NCI-H748 treated with DMSO at 0.1 percent for 48 hours (cell line): Measurements from ENCODE around the gene SERF2.
"Not testable (repeated sequence)": the region's sequence is repeated elsewhere in the genome, so short reads cannot be mapped to it uniquely, and the experiment has no call there.

Experiments
- DNase-seq: peaks from one replicate; lab custom pipeline; 2025; lab: John Stamatoyannopoulos, UW

Gene SERF2

GRCh38 chr15:43794269-43795037 is 2.3 kb downstream of the SERF2 start:
- DNase-seq: no peak

- DNase-seq: no peak
Observed at GRCh38 chr15:43795197-43795596, 3.1 kb downstream of the SERF2 start.

DNA sequence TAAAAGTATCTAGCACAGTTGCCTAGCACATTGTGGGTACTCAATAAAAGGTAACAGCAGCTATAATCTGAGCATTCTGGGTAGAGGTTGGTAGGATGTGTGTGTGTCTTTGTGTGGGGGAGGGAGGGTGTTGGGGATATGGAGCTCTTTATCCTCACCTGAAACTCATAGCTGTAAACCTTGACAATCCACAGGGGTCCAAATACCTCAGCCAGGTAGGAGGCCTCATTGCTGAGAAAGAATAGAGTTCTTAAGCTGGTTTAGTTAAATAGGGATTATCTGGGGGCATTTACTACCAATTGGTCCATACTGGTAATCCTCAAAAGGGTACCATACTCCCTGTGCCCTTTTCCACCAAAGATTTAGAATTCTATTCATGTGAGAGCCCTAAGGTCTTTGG is 3.9 kb downstream of the SERF2 start:
- DNase-seq: no peak

GRCh38 chr15:43796566-43796965 is 4.4 kb downstream of the SERF2 start:
- no peak for DNase-seq

DNA sequence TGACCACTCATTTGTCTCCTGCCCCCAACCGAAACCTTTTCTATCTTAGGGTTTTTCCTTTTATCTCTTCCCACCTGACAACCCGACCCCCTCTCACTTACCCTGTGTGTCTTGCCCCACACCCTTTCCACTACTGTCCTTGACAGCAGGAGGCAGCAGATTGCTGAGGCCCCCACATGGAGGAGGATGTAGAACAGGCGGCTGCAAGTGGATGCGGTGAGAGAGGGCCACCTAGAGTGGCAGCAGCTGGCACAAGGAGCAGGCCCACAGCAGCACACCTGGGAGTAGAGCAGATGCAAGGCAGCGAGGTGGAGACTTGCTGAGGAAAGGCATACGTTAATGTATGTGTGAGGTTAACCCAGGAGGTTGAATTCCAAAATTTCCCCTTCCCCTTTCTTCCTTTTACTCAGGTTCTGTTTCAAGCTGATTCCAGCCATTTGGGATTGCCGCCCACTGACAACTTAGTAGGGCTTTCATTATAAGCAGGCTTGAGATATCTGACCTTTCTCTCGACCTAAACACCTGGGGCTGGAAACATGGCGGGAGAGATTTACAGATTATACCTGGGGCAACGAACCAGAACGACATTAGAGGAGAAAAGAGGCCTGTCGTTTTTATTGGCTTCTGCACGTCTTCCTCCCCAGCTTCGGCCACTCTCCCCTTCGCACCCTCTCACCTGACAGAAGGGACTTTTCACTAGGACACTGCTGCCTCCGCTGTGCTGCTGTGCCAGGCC is 7.3 kb downstream of the SERF2 start:
- no peak for DNase-seq

DNA sequence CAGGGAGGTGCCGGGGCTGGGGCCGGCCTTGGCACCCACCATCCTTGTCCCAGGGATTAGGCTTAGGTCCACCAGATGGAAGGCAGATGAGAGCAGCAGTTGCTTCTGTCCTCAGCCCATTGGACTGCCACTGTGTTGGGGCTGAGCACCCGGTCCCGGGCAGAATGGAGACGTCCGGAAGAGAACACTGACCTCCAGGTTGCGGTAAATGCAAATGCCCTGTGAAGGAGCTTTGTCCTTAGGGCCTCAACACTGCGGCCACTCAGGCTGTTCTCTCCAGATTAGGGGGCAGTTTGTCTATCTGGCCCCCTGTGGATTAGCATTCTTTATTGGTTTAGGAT is 7.8 kb downstream of the SERF2 start, which contains the start of gene SERINC4:
SERINC4 (minus strand) TSS at position 276 of the 341 bp plus-strand sequence; CDS start at position 42, 234 bp downstream.
- DNase-seq: no peak

- DNase-seq: peak; percentile 38
Observed at GRCh38 chr15:43800286-43801141, 8.4 kb downstream of the SERF2 start, which contains the start of gene HYPK. TSS of gene HYPK (plus strand) at chr15:43800599. CDS start at chr15:43800623, 24 bp downstream.

GRCh38 chr15:43802676-43803075 is 10.6 kb downstream of the SERF2 start:
- DNase-seq: not testable (repeated sequence)

GRCh38 chr15:43808435-43808950 is 16.4 kb downstream of the SERF2 start:
- no peak for DNase-seq

DNA sequence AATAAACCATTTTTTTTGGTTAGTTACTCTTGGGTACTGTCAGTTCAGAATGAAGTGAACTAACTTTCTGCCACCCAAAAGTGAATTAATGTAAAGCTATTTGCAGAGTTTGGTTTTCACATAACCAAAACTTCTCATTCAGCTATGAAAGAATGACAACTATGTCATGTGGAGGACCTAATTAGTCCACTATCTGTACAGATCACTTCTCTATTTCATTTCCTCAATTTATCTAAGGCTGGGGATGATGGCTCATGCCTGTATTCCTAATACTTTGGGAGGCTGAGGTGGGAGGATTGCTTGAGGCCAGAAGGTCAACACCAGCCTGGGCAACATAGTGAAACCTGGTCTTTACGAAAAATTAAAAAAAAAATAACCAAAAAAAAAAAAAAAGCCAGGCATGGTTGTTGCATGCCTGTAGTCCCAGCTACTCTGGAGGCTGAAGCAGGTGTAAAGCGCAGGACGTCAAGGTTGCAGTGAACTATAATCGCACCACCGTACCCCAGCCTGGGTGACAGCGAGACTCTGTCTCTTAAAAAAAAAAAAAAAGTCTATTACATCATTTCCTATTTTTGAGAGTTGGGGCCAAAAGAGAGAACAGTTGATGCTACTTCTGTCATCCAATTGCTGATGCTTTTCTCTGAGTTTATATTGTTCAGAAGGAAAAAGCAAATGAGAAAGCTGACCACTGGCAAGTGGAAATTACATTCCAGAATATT is 17.0 kb downstream of the SERF2 start:
- DNase-seq: no peak

DNA sequence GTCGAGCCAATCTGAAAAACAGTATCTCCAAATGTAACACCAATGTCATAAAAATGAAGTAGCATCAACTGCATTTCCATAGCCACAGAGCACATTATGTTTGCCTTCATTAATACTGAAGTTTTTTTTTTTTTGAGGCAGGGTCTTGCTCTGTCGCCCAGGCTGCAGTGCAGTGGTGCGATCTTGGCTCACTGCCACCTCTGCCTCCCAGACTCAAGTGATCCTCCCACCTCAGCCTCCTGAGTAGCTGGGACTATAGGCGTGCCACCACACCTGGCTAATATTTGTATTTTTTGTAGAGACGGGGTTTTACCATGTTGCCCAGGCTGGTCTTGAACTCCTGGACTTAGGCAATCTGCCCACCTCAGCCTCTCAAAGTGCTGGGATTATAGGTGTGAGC is 22.9 kb downstream of the SERF2 start:
- not testable (repeated sequence) for DNase-seq

- DNase-seq: no peak
Observed at GRCh38 chr15:43821505-43821904, 29.4 kb downstream of the SERF2 start.

- DNase-seq: peak; percentile 93
Observed at GRCh38 chr15:43824302-43825246, 32.5 kb downstream of the SERF2 start, which contains the start of gene MFAP1. TSS of gene MFAP1 (minus strand) at chr15:43824690. CDS start at chr15:43824569, 121 bp downstream.

DNA sequence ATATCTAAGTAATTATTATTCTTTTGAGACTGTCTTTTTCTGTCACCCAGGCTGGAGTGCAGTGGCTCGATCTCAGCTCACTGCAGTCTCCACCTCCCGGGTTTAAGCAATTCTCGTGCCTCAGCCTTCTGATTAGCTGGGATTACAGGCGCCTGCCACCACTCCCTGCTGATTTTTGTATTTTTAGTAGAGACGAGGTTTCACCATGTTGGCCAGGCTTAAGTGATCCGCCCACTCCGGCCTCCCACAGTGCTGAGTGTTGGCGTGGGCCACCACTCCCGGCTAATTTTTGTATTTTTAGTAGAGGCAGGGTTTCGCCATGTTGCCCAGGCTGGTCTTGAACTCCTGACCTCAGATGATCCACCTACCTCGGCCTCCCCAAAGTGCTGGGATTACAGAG is 33.2 kb downstream of the SERF2 start:
- DNase-seq: not testable (repeated sequence)

DNA sequence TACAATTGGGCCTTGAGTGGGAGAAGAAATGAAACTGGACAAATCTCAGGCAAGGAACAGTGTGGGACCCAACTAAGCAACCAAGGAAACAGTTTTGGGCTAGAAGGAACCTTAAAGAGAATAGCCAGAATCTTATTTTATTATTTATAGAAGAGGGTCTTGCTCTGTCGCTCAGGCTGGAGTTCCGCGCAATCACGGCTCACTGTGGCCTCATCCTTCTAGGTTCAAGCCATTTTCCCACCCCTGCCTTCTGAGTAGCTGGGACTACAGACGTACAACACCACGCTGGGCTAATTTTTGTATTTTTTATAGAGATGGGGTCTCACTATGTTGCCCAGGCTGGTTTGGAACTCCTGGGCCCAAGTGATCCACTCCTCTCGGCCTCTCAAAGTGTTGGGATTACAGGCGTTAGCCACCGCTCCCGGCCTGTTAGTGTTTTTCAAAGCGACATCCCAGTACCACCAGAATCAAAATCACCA is 33.9 kb downstream of the SERF2 start:
- no peak for DNase-seq

- DNase-seq: peak; percentile 45
Observed at GRCh38 chr15:43826508-43827341, 34.6 kb downstream of the SERF2 start, which contains the start of gene WDR76. TSS of gene WDR76 (plus strand) at chr15:43827002. CDS start at chr15:43827033, 31 bp downstream.

- DNase-seq: no peak
Observed at GRCh38 chr15:43828061-43828657, 36.0 kb downstream of the SERF2 start.

DNA sequence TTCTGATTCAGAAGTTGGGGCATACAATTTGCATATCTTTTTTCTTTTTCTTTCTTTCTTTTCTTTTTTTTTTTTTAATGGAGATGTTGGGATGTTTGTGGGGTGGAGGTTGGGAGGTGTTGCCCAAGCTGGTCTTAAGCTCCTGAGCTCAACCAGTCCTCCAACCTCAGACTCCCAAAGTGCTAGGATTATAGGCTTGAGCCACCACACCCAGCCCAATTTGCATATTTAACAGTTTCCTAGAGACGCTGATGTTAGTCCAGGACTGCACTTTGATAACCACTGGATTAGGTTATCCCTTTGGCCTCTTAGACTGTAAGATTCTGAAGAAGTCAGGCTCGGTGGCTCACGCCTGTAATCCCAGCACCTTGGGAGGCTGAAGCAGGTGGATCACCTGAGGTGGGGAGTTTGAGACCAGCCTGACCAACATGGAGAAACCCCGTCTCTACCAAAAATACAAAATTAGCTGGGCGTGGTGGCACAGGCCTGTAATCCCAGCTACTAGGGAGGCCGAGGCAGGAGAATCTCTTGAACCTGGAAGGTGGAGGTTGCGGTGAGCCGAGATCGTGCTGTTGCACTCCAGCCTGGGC is 37.9 kb downstream of the SERF2 start:
- DNase-seq: not testable (repeated sequence)
